ENCODE data around the gene CCDC152.

The CCDC152 gene

DNA sequence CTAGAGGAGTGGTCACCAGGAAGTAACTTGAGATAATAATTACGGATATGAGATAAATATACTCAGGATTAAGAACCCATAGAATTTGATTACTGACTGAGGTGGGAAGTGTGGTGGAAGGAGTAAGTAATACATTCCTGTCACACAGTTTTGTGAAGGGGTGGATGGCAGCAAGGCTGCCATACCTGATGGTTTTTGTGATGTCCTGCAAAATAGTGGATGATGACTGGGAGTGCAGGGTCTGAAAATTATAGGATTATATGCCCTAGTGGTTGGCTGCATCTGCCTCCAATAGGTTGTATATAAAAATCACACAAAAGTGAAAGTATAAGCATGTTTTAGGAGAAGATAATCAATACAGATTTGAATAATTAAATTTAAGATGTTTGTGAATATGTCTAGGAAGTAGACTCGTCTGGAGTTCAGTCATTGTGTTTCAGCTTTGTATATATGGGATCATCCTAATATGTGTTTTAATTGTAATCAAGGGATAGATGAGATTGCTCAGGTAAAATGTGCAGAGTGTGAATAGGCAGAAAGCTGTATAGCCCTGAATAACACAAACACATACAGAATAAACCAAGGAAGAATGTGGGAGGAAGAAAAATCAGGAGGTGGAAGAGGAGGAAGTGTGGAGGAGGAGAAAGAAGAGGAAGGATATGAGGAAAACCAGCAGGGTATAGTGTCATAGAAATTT, 49.5 kb downstream of the CCDC152 start:
- no peaks in the 10 kb centered on the region for H4K20me1 ChIP-seq (ENCODE audit: insufficient read depth, low read length)
- no peak for DNase-seq
- H3K9me3 ChIP-seq (ENCODE audit: insufficient read depth, low read length, severe bottlenecking): no peaks in the 10 kb centered on the region
- H3K4me1 ChIP-seq (ENCODE audit: insufficient read depth, low read length): no peaks in the 10 kb centered on the region
- no peak overlapping the region for H3K4me3 ChIP-seq (ENCODE audit: low read depth in 1 of 2, low read length in 2 of 2)
- no peak overlapping the region for H3K27ac ChIP-seq (ENCODE audit: low read length)
- H2AFZ ChIP-seq (ENCODE audit: low read depth, low read length): no peak overlapping the region
- H3K36me3 ChIP-seq (ENCODE audit: insufficient read depth, low read length): no peaks in the 10 kb centered on the region
- TF ChIP-seq, protein P1, sequence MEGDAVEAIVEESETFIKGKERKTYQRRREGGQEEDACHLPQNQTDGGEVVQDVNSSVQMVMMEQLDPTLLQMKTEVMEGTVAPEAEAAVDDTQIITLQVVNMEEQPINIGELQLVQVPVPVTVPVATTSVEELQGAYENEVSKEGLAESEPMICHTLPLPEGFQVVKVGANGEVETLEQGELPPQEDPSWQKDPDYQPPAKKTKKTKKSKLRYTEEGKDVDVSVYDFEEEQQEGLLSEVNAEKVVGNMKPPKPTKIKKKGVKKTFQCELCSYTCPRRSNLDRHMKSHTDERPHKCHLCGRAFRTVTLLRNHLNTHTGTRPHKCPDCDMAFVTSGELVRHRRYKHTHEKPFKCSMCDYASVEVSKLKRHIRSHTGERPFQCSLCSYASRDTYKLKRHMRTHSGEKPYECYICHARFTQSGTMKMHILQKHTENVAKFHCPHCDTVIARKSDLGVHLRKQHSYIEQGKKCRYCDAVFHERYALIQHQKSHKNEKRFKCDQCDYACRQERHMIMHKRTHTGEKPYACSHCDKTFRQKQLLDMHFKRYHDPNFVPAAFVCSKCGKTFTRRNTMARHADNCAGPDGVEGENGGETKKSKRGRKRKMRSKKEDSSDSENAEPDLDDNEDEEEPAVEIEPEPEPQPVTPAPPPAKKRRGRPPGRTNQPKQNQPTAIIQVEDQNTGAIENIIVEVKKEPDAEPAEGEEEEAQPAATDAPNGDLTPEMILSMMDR (IDR thresholded peaks at IDR 0.05; ENCODE audit: borderline replicate concordance, extremely low read depth, low read length, poor library complexity, severe bottlenecking): no peak
- TF ChIP-seq EZH2 (IDR thresholded peaks at IDR 0.05; ENCODE audit: borderline replicate concordance, low read depth, low read length, severe bottlenecking): no peak
- H3K79me2 ChIP-seq (ENCODE audit: insufficient read depth, low read length): no peaks in the 10 kb centered on the region
- ATAC-seq (ENCODE audit: insufficient read depth, low read depth): no peak
- no peak overlapping the region for H3K9ac ChIP-seq (ENCODE audit: low read depth, low read length)
- peaks cover 5% of the 10 kb centered on the region for H3K27me3 ChIP-seq (ENCODE audit: insufficient read depth, low read length, poor library complexity)
- no peak overlapping the region for H3K4me2 ChIP-seq (ENCODE audit: insufficient read depth, low read length)

DNA sequence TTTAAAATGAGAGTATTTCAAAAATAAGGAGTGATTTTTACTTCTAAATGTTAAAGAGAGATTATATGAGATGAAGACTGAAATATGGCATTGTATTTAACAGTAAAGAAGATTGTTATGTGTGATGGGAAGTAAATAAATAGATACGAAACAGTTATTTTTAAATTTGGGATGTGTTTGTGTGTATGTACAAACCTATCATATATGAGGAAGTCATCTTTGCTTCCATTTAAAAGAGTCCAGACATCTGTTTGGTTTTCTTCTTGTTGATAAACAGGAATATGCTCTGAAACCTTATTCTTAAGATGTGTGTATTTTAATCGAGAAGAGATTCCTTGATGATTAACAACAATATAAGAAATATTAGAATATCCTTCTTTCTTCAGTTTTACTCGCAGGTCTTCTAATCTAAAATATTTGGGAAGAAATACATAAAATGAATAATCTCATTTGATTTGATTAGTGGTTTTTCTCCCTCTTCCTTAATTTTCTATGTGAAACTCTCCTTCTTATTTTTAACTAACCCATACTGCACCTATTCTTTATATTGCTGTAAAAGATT, 50.2 kb downstream of the CCDC152 start:
- Histone ChIP-seq H3K4me2 (ENCODE audit: insufficient read depth, low read length) (no peak overlapping the region), H3K9me3 (ENCODE audit: insufficient read depth, low read length, severe bottlenecking) (no peaks in the 10 kb centered on the region), H3K4me1 (ENCODE audit: insufficient read depth, low read length) (no peaks in the 10 kb centered on the region), H3K27ac (ENCODE audit: low read length) (no peak overlapping the region), H2AFZ (ENCODE audit: low read depth, low read length) (no peak overlapping the region), H4K20me1 (ENCODE audit: insufficient read depth, low read length) (no peaks in the 10 kb centered on the region), H3K27me3 (ENCODE audit: insufficient read depth, low read length, poor library complexity) (peaks cover 5% of the 10 kb centered on the region), H3K36me3 (ENCODE audit: insufficient read depth, low read length) (no peaks in the 10 kb centered on the region), H3K4me3 (ENCODE audit: low read depth in 1 of 2, low read length in 2 of 2) (no peak overlapping the region), H3K79me2 (ENCODE audit: insufficient read depth, low read length) (no peaks in the 10 kb centered on the region), H3K9ac (ENCODE audit: low read depth, low read length) (no peak overlapping the region)
- TF ChIP-seq, protein P1 (IDR thresholded peaks at IDR 0.05; ENCODE audit: borderline replicate concordance, extremely low read depth, low read length, poor library complexity, severe bottlenecking): no peak
- no peak for TF ChIP-seq EZH2 (IDR thresholded peaks at IDR 0.05; ENCODE audit: borderline replicate concordance, low read depth, low read length, severe bottlenecking)
- DNase-seq (no peak), ATAC-seq (ENCODE audit: insufficient read depth, low read depth) (no peak)

DNA sequence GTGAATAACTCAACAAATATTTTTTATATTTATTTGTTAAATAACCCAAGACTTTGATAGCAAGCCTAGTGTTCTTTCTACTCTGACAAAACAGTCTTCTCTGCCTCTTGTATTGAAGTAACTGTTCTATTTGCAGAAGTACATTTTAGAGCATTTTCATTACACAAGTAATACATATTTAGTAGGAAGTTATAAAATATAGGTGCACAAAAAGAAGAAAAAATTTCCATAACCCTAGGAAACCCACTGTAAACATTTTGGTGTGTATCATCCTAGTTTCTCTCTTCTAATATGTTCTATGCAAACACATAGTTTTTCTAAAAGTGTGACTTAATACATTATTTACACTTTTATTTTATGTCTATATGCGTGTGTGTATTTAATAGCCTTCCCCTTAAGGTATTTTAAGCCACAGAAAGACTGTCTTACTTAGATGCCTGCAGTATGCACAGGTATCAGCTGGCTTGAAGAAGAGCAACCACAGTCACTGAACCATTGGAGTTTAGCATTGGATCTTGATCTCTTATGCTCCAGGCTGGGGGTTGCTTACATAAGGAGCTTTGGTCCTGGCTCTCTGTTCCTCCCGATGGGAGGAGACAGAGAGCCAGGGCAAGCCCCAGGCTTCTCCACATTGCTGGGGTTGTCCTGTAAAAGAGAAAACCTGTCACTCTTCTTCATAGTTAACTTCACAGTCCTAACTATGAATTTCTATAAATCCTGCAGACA, 51.3 kb downstream of the CCDC152 start:
- Histone ChIP-seq H3K27ac (ENCODE audit: low read length) (no peak overlapping the region), H2AFZ (ENCODE audit: low read depth, low read length) (no peak overlapping the region), H3K36me3 (ENCODE audit: insufficient read depth, low read length) (no peaks in the 10 kb centered on the region), H3K79me2 (ENCODE audit: insufficient read depth, low read length) (no peaks in the 10 kb centered on the region), H3K9me3 (ENCODE audit: insufficient read depth, low read length, severe bottlenecking) (no peaks in the 10 kb centered on the region), H3K4me1 (ENCODE audit: insufficient read depth, low read length) (no peaks in the 10 kb centered on the region), H3K4me3 (ENCODE audit: low read depth in 1 of 2, low read length in 2 of 2) (no peak overlapping the region), H3K27me3 (ENCODE audit: insufficient read depth, low read length, poor library complexity) (peaks cover 5% of the 10 kb centered on the region), H3K4me2 (ENCODE audit: insufficient read depth, low read length) (no peak overlapping the region), H3K9ac (ENCODE audit: low read depth, low read length) (no peak overlapping the region), H4K20me1 (ENCODE audit: insufficient read depth, low read length) (no peaks in the 10 kb centered on the region)
- ATAC-seq (ENCODE audit: insufficient read depth, low read depth) (no peak), DNase-seq (no peak)
- TF ChIP-seq, protein P1 (IDR thresholded peaks at IDR 0.05; ENCODE audit: borderline replicate concordance, extremely low read depth, low read length, poor library complexity, severe bottlenecking): no peak
- TF ChIP-seq EZH2 (IDR thresholded peaks at IDR 0.05; ENCODE audit: borderline replicate concordance, low read depth, low read length, severe bottlenecking): no peak
